GM12892 (cell line): Measurements from ENCODE around the gene HSFX3.
A peak's percentile ranks its signal among the peaks of the same experiment; 100 is the strongest.
"Not testable (repeated sequence)": the region's sequence is repeated elsewhere in the genome, so short reads cannot be mapped to it uniquely, and the experiment has no call there.

Experiments
- DNase-seq: peaks from one replicate; pipeline ENCODE4 v3.0.0; 2011; ENCODE audit not compliant: insufficient read length
- FAIRE-seq: peaks from 2 replicates; lab custom pipeline; 2011; peaks lifted over from hg19 to GRCh38; lab: Jason Lieb, UNC
- POLR2A ChIP-seq: IDR thresholded peaks from 2 replicates; pipeline ENCODE4 v1.6.1; 2011; ENCODE audit warnings: low read depth, low read length, control low read depth
- POLR2AphosphoS5 ChIP-seq: IDR thresholded peaks from 2 replicates; pipeline ENCODE4 v1.6.1; 2011; ENCODE audit warnings: low read depth, low read length, control low read depth
- TAF1 ChIP-seq: IDR thresholded peaks from 2 replicates; pipeline ENCODE4 v1.6.1; 2011; ENCODE audit warnings: low read depth, mild to moderate bottlenecking, control low read depth, low read length, borderline replicate concordance

The HSFX3 gene

DNA sequence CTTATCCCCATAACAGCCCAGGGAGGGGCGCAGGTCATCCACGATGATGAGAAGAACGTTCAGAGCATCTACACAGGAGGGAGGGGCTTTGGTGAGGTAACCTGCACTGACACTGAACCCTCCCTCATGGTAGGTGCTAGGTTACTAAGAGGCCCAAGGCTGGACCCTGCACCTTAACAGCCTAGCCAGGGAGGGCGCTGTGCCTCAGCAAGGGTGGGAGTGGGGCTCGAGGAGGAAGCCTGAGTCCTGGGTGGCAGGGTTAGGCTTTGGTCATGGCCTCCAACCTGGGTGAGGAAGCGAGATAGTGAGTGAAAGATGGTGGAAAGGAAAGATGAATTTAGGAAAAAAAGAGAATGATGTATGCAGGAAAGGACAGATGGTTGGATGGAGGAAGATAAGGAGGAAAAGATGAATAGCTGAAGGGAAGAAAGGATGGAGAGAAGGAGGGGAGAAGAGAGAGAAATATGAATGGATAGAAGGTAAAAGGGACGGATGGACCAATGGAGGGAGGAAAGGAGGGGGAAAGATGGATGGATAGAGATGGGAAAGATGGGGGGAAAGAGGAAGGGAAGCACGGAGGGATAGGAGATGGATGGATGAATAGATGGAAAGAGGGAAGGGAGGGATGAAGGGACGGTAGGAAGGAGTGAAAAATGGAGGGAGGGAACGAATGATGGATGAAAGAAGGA, 45.4 kb downstream of the HSFX3 start:
- TF ChIP-seq POLR2A (no peak), TAF1 (no peak), POLR2AphosphoS5 (no peak; the same call in 1 of the 2 replicates)
- DNase-seq (peak; percentile 36), FAIRE-seq (no peak)

DNA sequence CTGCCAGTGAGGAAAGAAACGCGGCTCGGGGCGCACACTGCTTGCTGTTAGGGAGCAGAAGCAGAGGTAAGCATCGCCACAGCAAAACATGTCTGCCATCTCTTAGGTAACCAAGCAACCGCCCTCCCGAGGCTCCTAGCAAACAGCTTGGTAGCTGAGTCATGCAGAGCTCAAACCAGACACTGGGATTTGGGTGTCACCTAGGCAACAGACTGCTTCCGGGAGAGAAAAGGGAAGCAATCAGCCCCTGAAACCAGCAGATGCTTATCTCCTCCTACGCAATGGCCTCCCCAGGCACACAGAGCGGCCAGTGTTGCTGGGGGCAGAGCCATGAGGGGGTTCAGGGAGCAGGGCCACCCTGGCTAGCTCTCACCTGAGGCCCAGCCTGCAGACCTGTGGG, 46.3 kb downstream of the HSFX3 start:
- not testable (repeated sequence) for DNase-seq
- peak; percentile 100 for FAIRE-seq

DNA sequence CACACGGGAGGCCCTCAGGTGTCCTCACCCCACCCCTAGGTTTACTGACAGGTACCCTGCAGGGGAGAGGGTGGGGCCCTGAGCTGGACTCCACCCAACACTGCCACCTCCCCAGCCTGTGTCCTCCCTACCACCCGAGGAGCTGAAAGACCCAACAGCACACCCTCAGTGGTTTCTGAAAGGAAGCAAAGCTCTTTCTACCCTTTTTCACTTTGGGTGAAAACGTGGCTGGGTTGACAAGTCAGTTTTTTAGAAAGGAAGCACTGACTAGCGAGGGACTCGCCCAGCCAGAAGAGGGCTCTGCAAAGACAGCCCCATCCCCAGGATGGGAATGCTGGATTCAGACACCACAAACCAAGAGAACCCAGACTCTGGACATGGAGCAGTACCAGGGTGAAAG, 46.8 kb downstream of the HSFX3 start:
- not testable (repeated sequence) for FAIRE-seq

DNA sequence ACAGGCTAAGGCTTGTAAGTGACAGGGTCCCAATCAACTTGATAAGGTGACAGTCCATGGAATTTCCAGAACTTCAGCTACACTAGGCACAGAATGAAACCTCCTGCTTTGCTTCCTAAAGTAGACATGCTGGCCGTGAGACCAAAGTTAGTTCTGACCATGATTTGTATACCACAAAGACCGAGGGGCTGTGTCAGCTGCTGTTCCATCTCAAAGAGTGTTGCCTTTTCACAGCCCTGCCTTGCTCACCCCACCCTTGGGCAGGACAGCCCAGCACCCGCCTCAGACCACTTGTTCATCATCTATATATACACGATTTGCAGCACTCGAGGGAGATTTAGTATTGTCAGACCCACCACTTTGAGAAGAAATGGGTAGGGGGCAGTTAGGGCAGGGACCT, 50.0 kb downstream of the HSFX3 start:
- FAIRE-seq: peak; percentile 21
- TF ChIP-seq POLR2A (no peak), POLR2AphosphoS5 (no peak), TAF1 (no peak)
- no peak for DNase-seq

More for the DNA sequence above, 46.8 kb downstream of the HSFX3 start:
- DNase-seq: not testable (repeated sequence)

DNA sequence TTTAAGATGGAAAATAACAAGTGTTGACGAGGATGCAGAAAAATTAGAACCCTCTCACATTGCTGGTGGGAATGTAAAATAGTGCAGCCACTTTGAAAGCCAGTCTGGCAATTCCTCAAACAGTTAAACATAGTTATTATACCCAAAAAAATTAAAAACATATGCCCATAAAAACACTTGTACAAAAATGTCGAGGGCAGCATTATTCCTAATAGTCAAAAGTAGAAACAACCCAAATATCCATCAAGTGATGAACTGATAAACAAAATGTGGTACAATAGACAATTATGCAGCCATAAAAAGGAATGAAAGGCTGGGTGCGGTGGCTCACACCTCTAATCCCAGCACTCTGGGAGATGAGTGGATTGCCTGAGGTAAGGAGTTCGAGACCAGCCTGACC, 51.0 kb downstream of the HSFX3 start:
- TF ChIP-seq TAF1 (no peak), POLR2A (no peak), POLR2AphosphoS5 (no peak)
- no peak for FAIRE-seq
- DNase-seq: no peak
